Measurements from ENCODE around the gene RAPGEFL1. TPM values are rescaled to one million over a fixed set of nuclear protein-coding genes. Genes with fewer than 3 reads are reported as not detected.

The RAPGEFL1 gene
- total and polyA plus RNA-seq, 2 of the 8 experiments (the other 6 are each of a cell fraction or from before 2014, with no cell fraction given): 20.0 to 20.2 TPM

DNA sequence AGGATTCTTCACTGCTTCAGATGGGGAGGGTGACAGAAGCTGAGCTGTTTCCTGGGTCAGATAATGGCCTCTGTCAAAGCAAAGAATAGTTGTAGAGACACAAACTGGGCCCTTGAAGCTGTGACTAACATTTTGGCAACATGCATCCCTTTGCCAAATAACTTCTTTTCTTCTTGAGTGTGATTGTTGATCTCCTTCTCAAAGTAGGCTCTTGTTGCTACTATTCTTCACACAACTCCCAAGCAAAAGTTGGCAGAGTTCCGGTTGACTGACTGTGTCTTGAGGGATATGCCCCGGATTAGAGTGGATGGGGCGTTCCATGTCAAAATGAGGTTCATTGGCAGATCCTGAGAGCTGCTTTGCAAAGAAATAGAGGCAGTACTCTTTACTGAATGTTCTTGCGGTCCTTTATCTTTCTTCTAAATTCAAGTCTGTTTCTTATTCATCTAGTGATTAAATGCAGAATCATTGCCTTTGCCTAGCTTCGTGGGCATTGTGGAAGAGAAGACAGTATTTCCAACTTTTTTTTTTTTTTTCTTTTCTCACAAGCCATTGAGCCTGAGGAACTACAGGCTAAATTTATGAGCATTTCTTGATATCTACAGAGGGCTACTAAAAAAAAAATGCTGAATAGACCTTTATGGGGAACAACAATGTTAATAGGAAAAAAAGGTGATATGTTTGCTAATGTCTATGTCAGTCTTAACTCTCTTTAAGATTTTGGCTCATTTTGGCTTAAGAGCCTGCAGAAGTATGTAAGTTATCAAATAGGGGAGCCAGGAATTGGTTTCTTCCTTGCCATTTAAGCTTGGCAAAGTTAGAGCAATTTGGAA is 47.7 kb downstream of the RAPGEFL1 start:
- Histone ChIP-seq H3K14ac (ENCODE audit: insufficient read length) (no peak overlapping the region), H4K5ac (ENCODE audit: insufficient read length, low read depth, low read length) (no peak overlapping the region), H2BK20ac (ENCODE audit: low read length) (no peak overlapping the region), H2BK15ac (ENCODE audit: low read length) (no peak overlapping the region), H3K36me3 (ENCODE audit: control insufficient read depth in 2 of 4, insufficient read depth in 4 of 4, low read length in 3 of 4) (no peaks in the 10 kb centered on the region), H4K8ac (ENCODE audit: extremely low read depth, insufficient read depth, low read length) (no peak overlapping the region), H3K79me2 (ENCODE audit: control insufficient read depth in 1 of 2, insufficient read depth in 2 of 2, low read length in 2 of 2) (peaks cover 7 to 57% of the 10 kb centered on the region in 2 experiments), H3K18ac (ENCODE audit: extremely low read depth, low read length) (no peak overlapping the region), H3K9ac (replicated peaks in 1 of 4; ENCODE audit: extremely low read depth in 1 of 4, low read depth in 3 of 4, low read length in 3 of 4) (no peak overlapping the region), H3K4me2 (ENCODE audit: insufficient read depth in 1 of 2, low read depth in 2 of 2, low read length in 2 of 2) (no peak overlapping the region), H2BK5ac (ENCODE audit: low read depth, low read length) (no peak overlapping the region), H3K27me3 (replicated peaks in 1 of 4; ENCODE audit: control insufficient read depth in 3 of 4, extremely low read depth in 1 of 4, insufficient read depth in 3 of 4, low read length in 3 of 4) (no peaks in the 10 kb centered on the region), H3K4ac (replicated peaks; ENCODE audit: insufficient read length, low read depth, low read length) (no peak overlapping the region), H2AK5ac (ENCODE audit: low read depth, low read length) (no peak overlapping the region), H4K91ac (replicated peaks; ENCODE audit: insufficient read length, low read length) (no peak overlapping the region), H2BK120ac (replicated peaks; ENCODE audit: low read depth, low read length) (no peak overlapping the region), H3K79me1 (ENCODE audit: low read depth, low read length) (peaks cover 7% of the 10 kb centered on the region), H3K9me3 (ENCODE audit: insufficient read depth in 2 of 2, low read depth in 1 of 2, low read length in 1 of 2) (no peaks in the 10 kb centered on the region), H4K20me1 (replicated peaks in 1 of 2; ENCODE audit: control insufficient read depth in 1 of 2, insufficient read depth in 2 of 2, low read length in 2 of 2) (peaks cover 0 to 2% of the 10 kb centered on the region in 2 experiments), H3K56ac (replicated peaks; ENCODE audit: insufficient read length, low read depth, low read length) (no peak overlapping the region), H3K4me1 (replicated peaks in 1 of 4; ENCODE audit: control insufficient read depth in 3 of 4, insufficient read depth in 4 of 4, low read length in 3 of 4) (no peaks in the 10 kb centered on the region), H2AFZ (ENCODE audit: low read length) (no peak overlapping the region), H3K4me3 (ENCODE audit: extremely low read depth in 1 of 4, insufficient read depth in 2 of 4, low read depth in 3 of 4, low read length in 4 of 4) (no peak overlapping the region), H3K27ac (ENCODE audit: low read depth, low read length) (no peak overlapping the region), H3K23me2 (ENCODE audit: low read depth, low read length) (peaks cover 3% of the 10 kb centered on the region; the same call in 1 of the 2 replicates), H3K23ac (ENCODE audit: insufficient read length) (no peak overlapping the region), H2BK12ac (ENCODE audit: low read depth, low read length) (no peak overlapping the region)
- TF ChIP-seq ASH2L (IDR thresholded peaks at IDR 0.05; ENCODE audit: low read length) (no peak), FOSL1 (IDR thresholded peaks at IDR 0.05; ENCODE audit: insufficient read depth, low read depth, low read length) (no peak)
- WGBS, 2 experiments (ENCODE audit: extremely low coverage in 1 of 2, insufficient coverage in 1 of 2, insufficient read length in 1 of 2, insufficient replicate concordance in 2 of 2, low coverage in 1 of 2, low lambda C conversion rate in 2 of 2, missing lambda C conversion rate in 1 of 2): 84% methylated on average over 5 of the region's 5 CpGs; no CpG with 5 or more reads in 1 of the 2 experiments
- FAIRE-seq (no peak), DNase-seq (ENCODE audit: low read depth in 1 of 2, low spot score in 2 of 2) (no peak)
- POLR2A ChIA-PET (ENCODE audit: partially characterized antibody): interaction anchor here (1.0 kb wide), 1 partner anchor 13 kb away, joined by 3 read pairs; no protein-coding TSS in a partner anchor
- CTCF ChIA-PET (ENCODE audit: partially characterized antibody): interaction anchor here (1.2 to 1.4 kb wide), 2 partner anchors 57 to 78 kb away, joined by 4 to 6 read pairs; no protein-coding TSS in a partner anchor

Data from H1 (cell line).